NCI-H526 (cell line): ENCODE results near the gene STX10.

Source experiments
- DNase-seq, 2 experiments: peaks; one replicate each; lab custom pipeline; 2025; lab: John Stamatoyannopoulos, UW

Gene STX10

DNA sequence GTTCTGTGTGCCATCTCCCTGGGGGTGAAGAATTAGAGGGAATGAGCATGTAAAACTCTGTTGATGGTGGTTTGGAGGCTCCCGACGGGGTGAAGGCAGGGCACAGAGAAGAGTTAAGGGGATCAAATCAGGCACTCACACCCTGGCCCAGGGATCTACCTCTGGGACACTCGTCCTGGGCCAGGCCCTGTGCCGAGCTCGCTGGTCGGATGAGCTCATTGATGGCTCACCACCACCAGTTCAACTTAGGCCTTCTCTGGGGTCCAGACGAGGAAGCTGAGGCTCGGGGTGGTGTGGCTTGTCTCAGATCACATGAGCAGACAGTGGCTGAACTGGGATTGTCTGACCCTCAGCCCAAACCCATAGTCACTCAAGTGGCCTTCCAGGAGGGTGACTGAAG is 30.5 kb downstream of the STX10 start:
- DNase-seq: no peak

DNA sequence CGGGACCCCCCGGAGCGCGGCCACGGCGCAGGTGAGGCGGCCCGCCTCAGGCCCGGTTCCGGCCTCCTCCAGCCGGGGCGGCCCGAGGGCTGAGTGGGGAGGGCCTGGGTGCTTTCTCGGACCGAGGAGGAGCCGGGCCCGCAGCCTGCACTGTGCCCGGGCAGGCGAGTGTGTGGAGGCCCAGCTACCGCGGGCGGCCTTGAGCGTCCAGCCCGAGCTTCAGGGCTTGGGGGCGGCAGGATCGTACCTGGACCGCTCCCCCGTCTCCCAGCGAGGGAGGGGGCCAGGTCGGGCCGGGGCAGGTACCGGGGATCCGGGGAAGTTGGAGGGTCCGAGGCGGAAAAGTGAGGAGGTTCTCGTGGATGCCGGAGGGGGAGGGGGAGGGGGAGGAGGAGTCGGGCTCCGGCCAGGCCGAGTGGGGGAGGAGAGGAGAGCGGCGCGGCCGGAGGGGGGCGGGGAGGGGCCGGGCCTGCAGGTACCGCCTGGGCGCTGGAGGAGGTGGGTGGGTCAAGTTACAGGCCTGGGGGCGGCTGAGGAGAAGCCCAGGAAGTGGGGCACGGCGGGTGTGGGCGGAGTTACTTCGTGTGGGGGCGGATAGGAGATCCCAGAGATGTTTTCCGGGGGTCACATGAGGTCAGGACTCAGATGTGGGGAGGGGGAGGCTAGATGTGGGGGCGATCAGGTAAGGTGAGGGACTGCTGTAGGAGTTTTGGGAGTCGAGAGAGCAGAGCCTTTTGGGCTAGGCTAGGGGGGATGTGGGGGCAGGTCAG is 31.6 kb downstream of the STX10 start:
- peak; percentile 6 to 49 for DNase-seq

DNA sequence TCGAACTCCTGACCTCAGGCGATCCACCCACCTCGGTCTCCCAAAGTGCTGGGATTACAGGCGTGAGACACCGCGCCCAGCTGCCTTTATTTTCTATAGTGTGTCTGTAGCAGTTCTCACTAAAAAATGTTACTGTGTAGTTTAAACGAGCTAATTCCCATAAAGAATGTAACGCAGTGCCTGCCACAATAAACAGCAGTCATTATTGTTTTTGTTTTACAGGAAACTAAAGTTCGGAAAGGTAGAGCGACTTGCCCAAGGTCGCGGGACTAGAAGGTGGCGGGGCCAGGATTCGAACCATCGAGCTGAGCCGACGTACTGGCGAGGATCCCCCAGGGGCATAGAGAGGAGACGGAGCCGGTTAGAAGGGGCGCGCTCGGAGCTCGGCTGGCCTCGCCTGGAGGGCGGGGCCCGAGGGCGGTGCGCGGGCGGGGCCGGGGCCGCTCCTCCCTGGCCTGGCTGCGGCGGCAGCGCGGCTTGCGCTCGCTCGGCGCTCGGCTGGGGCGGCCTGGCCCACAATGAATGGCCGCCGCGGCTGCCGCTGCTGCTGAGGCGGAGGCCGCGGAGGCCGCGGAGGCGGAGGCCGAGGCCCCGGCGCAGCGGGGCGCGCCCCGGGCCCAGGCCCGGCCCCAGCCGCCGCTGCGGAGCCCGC is 32.3 kb downstream of the STX10 start, which contains the start of gene NACC1:
Gene NACC1 (plus strand): TSS at position 493 of the 652 bp plus-strand sequence. CDS start 16,944 bp downstream, outside the sequence.
- peak; percentile 45 to 92 for DNase-seq

DNA sequence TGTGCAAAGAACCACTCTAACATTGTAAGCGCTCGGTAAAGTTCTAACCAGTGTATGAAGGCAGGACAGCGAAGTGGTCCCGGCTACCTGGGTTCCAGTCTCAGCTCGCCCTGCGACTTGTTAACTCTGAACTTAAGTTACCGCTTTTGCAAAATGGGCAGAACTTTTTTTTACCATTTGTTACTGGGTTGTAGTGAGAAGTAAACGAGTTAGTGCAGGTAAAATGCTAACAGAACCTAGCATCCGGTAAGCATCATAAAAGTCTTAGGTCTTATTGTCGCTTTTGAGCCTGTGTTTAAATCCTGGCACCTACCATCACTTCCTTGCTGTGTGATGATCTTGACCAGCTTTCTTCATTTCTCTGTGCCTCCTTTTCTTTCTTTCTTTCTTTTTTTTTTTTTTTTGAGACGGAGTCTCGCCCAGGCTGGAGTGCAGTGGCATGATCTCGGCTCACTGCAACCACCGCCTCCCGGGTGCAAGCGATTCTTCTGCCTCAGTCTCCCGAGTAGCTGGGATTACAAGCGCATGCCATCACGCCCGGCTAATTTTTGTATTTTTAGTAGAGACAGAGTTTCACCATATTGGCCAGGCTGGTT is 32.9 kb downstream of the STX10 start:
- DNase-seq: no peak

DNA sequence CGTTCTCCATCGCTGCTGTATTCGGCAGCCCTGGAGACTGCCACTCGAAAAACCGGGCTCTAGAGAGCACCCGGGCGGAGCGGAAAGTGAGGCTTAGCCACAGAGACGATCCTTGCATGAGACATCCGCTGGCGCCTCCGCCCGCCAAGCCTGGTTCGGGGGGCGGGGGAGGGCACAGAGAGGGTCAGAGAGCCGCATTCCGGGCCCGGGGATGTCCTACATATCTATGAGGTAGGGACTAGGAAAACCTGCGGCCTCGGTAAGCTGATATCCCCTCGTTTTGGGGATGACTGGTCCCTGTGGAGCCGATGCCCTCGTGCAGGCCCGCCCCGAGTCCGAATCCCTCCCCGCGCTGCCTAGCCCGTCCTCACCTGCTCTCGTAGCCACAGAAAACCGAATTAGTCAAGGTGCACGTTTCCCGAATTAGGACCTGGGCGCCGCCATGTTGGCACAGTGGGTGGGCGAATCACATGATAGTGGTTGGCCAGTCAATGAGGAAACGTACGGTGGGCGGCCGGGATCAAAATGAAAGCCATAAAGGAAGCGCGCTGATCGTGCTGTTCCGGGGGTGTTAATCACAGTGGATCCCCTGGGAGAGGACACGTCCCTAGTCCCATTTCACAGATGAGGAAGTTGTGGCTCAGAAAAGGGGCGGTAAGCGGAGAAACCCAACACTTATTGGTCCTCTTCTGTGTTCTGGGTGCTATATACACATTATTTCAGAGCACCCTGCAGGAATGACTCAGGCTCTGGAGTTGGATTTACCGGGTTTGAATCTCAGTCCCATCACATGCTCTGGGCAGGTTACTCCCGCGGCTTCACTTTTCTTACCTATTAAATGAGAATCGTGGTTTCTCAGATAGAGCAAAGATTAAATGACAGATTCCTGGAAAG is 33.6 kb downstream of the STX10 start, which contains the start of gene TRMT1:
Gene TRMT1 (minus strand): TSS at position 459 of the 894 bp plus-strand sequence. CDS start 341 bp downstream, at position 118.
- peak; percentile 49 to 92 for DNase-seq

DNA sequence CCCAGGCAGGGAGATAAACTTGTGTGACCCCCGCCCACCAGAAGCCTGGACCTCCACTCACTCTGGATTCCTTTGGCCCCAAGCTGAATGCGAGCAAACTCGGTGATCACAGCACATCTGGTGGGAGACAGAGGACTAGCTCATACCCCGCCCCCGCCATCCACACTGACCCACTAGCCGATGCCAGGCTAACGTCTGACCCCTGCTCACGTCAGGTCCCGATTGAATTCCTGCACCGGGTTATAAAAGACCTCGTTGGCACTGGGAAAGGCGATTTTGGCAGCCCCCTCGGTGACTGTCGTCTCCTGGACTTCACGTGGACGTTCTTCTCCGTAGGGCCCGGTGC is 34.3 kb downstream of the STX10 start:
- DNase-seq: no peak

DNA sequence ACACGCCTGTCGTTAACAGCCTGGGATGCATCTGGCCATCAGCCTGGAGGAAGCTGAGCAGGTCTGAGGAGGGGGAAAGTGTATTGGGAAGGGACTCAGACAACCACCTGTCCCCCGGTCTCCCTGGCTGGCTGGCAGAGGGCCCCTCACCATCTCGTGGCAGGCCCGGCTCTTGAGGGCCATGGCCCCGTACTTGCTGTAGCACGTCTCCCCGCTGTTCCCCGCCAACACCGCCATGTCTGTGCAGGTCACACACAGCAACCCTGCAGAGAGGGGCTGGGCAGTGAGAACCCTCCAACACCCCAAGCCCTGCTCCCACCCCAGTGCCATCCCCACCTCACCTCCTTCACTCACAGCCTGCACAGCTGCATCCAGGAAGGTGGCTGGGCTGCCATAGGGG is 37.6 kb downstream of the STX10 start:
- no peak for DNase-seq

DNA sequence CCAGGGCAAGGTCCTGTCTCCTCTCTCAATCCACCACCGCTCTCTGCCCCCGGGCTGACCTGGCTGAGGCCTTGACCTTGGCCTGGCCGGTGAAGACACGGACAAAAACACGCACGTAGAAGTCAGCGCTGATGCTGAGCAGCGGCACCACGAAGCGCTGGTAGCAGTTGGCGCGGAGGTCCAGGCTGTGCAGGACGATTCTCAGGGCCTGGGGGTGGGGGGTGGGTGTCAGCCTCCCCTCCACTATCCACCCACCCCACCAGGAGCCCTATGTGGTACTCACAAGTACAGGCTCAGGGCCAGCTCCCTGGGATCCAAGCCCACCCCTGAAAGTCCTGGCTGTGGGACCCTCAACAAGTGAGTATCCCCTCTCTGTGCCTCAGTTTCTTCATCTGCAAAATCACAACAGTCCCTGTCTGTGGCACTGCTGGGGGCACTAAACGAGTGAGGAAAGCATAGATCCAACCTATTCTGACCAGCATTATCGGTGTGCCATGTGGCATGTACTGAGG is 40.0 kb downstream of the STX10 start:
- DNase-seq: no peak

DNA sequence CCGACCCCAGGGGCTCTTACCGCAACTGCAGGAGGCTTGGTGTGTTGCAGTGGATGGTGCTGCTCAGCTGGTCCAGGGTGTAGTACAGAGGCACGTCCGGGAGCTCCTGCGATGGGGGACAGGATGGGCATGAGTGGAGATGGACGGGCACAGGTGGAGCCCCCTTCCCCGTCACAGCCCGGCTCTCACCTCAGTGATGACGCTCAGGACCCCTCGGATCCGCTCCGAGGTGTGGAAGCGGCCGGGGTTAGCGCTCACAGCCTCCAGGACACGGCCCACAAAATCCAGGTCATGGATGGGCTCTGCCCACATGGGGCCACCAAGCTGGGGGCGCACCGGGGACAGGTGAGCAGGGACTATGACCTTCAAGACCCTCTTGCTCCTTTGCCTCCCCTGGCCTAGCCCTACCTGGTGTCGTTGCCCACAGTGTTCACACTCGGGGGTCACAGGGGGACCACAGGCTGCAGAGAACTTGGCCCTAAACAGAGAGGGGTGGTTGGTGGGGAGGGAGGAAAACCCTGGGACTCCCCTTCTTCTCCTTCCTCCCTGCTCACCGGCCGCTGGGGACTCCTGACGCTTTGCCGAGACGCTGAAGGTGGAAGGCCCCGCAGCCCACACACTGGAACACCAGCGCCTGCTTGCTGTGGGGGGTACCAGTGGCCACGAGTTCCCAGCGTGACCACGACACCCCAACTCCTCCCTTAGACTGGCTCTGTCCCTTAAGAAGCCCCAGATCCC is 40.6 kb downstream of the STX10 start:
- no peak for DNase-seq

DNA sequence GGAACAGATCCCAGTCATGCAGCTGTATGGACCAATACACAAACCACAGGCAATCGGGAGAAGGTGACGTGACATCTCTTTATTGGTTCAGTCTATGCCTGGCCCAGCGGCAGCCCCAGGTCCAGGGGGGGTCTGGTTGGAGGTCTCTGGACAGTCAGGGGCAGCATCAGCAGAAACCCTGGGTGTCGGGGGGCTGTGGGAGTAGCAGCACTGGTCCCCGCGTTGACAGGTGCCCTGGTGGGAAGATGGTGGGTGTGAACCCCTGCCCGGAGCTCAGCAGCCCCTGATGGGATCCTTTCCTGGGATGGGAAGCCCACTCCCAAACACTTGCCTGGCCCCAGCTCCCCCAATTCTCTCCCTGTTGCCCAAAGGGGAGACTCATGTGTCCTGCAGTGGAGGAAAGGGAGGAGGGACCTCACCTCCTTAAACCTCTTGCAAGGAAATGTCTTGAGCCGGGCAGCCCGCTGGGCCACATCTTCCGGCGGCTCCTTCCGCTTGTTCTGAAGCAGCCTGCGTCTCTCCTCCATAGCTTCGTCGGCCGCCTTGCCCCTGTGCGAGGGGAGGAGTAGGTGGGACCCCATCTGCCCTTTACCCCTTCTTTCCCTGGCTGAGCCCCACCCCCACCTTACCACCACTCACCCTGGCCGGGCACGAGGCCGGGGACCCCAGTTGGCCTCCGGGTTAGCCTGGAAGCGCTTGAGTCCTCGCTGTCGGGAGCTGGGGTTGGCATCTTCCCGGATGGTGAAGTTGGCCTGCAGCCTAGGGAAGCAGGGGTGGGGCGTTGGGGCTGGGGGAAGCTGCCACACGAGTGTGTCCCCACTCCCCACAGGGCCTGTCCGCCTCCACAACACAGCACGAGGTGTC is 45.1 kb downstream of the STX10 start:
- no peak for DNase-seq

DNA sequence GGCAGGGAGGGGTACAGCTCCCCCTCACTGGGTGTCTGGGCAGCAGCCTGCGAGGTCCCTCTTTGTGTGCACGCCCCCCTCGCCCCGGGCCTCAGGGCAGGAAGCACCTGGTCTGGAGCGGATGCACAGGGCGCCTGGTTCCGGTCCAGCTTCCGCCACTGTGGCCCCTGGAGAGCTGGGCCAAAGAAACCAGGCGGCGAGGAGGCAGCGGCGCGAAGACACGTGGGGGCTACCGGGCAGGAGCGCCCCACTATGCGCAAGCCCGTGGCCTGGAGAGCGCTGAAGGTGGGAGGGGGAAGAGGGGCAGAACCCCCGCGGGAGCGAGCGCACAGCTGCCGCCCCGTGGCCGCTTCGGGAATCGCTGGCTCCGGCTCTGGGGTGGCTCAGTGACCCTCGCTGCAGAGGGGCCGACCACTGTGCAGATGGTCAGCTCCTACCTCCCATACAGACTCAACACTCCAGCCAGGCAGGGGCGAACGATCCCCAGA is 45.8 kb downstream of the STX10 start:
- peak in 1 of 2 experiments; percentile 24 for DNase-seq

DNA sequence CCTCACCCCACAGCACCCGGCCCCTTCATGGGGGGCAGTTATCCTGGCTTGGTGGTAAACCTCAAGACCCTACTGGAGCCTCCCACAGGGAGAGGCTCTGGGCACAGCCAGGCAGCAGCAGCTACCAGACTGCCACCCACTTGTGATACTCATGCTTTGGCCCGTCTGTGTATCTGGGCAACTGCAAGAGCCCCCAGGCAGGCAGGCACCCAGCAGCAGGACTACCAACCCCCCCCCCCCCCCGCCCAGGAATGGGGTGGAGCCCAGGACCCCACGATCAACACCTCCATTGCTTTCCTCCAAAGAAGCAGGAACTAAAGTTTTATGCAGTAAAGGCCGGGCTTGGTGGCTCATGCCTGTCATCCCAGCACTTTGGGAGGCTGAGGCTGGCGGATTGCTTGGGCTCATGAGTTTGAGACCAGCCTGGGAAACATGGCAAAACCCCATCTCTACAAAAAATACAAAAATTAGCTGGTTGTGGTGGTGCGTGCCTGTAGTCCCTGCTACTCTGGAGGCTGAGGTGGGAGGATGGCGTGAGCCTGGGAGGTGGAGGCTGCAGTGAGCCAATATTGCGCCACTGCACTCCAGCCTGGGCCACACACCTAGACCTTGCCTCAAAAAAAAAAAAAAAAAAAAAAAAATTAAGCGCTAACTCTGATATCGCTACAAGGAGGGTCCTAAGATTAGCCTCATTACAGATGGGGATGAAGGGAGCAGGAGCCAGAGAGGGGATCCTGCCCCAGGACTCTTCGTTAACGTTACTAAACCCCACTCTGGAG is 46.4 kb downstream of the STX10 start:
- no peak for DNase-seq

DNA sequence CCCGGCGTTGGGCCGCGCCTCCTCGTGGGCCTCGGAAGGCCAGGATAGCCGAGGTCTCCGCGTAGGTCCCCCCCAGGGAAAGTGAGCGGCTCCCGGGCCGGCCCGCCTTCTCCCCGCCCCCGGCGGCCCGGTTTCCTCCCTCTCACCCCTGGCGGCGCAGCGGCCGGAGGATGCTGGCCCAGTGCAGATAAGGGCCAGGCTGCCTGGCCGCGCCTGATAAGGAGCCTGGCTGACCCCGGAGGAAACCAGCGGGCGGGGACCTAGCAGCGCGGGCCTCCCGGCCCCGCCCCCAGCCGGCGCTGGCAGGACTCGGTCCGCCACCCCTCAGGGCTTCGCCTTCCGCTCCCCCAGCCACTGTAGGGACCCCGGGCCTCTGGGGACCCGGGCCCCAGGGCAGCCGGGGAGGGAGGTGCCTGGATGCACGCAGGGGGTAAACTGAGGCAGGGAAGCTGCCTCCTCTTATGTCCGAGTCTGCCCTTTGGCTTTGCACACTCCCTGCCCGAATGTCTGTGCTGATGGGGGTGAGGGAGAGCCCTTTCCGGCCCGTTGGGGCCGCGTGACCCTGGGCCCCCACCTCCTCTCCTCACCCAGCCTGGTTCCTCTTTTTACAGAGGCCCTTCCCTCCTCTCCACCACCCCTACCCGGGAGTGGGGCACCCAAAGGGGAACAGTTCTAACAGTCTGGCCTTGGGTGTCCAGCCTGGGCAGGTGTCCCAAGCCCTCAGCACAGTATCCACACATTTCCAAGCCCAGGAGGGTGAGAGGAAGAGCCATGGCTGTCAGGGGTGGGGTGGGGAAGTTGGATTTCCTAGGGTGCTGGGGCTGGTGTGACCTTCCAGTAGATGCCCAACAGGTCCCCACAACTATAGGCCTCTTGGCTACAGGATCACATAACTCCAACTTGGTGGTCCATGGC is 47.3 kb downstream of the STX10 start, which contains the start of gene LYL1:
Gene LYL1 (minus strand): TSS at position 193 of the 915 bp plus-strand sequence. CDS start 1,687 bp downstream, outside the sequence.
- DNase-seq: peak in 1 of 2 experiments; percentile 29

DNA sequence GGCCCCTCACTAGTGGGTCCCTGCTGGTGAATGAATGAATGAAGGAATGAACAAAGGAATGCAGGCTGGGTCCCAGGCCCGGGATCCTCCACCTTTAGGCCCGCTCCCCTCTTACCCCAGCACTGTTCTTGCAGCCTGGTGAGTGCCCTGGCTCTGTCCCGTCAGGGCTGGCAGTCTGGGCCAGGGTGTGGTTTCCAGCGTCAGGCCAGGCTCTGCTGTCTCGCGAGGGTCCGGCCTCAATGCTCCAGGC is 47.8 kb downstream of the STX10 start:
- DNase-seq: no peak

DNA sequence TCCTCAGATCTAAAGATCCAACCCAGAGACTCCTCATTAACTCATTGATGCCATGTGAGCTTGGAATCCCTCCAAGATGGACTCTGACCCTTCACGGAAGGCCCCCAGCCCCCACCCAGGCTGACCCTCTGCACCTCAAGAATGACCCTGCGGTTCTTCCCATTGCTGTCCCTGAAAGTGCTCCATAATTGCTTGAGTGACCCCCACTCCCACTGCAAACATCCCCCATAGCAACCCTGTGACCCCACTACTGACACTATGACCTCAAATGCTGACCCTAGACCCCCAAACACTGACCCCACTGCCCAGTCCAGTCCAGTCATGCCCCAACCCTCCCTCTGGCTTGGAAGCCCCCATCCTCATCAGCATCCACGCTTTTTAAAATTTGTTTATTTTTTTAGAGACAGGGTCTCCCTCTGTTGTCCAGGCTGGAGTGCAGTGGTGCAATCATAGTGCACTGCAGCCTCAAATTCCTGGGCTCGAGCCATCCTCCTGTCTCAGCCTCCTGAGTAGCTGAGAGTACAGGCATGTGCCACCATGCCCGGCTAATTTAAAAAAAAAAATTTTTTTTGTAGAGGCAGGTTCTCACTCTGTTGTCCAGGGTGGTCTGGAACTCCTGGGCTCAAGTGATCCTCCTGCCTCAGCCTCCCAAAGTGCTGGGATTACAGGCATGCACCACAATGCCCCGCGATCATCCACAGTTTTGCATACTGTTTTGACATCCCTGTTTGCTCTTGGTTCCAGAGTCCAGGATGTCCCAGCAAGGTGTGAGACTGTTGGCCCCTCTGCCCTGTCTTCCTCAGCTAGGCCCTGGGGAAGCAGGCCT is 48.4 kb downstream of the STX10 start:
- peak in 1 of 2 experiments; percentile 2 for DNase-seq

DNA sequence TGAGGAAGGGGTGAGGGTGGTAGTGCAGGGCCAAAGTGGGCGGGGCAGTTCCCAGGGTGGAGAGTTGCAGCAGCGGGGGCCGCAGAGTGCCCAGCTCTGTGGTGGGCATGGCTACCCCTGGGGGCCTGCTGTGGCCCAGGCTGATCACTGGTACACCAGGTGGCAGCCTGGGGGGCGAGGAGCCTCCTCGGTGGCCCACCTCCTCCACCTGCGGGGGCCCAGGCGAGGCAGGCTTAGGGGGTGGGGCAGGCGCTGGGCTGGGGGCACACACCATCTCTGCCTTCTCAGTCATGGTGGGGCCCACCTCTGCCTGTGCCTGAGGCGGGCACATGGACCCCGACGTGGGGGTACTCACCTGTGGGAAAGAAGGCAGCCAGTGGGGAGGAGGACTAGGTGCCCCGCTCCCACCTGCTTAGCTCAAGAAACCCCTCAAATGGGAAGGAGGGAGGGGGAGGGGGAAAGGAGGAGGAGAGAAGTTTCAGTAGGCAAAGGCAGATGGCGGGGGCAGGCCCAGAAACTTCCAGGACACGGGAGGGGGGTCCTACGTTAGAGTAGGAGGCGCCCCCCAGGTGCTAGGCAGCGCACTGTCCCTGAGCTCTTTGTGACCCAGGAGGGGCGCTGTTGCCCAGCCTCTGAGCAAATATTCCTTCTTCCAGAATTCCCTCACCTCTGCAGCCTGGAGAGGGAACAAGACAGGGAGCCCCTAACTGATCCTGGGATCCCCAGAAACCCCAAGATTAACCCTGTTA is 49.2 kb downstream of the STX10 start:
- DNase-seq: peak in 1 of 2 experiments; percentile 33
